CD1c-positive myeloid dendritic cell (primary cell): ENCODE measurements around the gene AGBL3.
"Not testable (repeated sequence)": the region's sequence is repeated elsewhere in the genome, so short reads cannot be mapped to it uniquely, and the experiment has no call there.

Source experiments
- DNase-seq: peaks from one replicate; pipeline ENCODE4 v3.0.0-alpha.2; 2016; ENCODE audit errors: extremely low spot score

AGBL3 gene

GRCh38 chr7:134963036-134963435 is 23.3 kb upstream of the AGBL3 start:
- no peak for DNase-seq

- DNase-seq = no peak
These were observed 19.6 kb upstream of the AGBL3 start for GRCh38 chr7:134966691-134967090.

GRCh38 chr7:134968110-134968509 is 18.2 kb upstream of the AGBL3 start:
- no peak for DNase-seq

GRCh38 chr7:134981645-134982044 is 4.7 kb upstream of the AGBL3 start:
- not testable (repeated sequence) for DNase-seq

- no peak for DNase-seq
These were observed 380 bp upstream of the AGBL3 start for GRCh38 chr7:134985894-134986362.

GRCh38 chr7:134988161-134988560 is 1.9 kb downstream of the AGBL3 start:
- DNase-seq = no peak

- no peak for DNase-seq
These were observed 5.4 kb downstream of the AGBL3 start for GRCh38 chr7:134991469-134992339.

- peak; percentile 22 for DNase-seq
These were observed 6.4 kb downstream of the AGBL3 start for GRCh38 chr7:134992626-134993179.

- DNase-seq = no peak
These were observed 7.7 kb downstream of the AGBL3 start for GRCh38 chr7:134993877-134994456.

GRCh38 chr7:134995239-134996096 is 9.2 kb downstream of the AGBL3 start:
- no peak for DNase-seq

- DNase-seq = no peak
These were observed 9.8 kb downstream of the AGBL3 start for GRCh38 chr7:134996097-134996550.

GRCh38 chr7:134997214-134997885 is 11.0 kb downstream of the AGBL3 start:
- DNase-seq = no peak

GRCh38 chr7:134999136-134999535 is 12.8 kb downstream of the AGBL3 start:
- DNase-seq = no peak

- DNase-seq = no peak
These were observed 15.3 kb downstream of the AGBL3 start for GRCh38 chr7:135001390-135002165.

- DNase-seq = no peak
These were observed 25.9 kb downstream of the AGBL3 start for GRCh38 chr7:135012229-135012628.

GRCh38 chr7:135023622-135024021 is 37.3 kb downstream of the AGBL3 start:
- DNase-seq = no peak

GRCh38 chr7:135035252-135035651 is 48.9 kb downstream of the AGBL3 start:
- DNase-seq = no peak

GRCh38 chr7:135067017-135067416 is 80.7 kb downstream of the AGBL3 start:
- not testable (repeated sequence) for DNase-seq

GRCh38 chr7:135074096-135074495 is 87.8 kb downstream of the AGBL3 start:
- no peak for DNase-seq

- no peak for DNase-seq
These were observed 88.2 kb downstream of the AGBL3 start for GRCh38 chr7:135074531-135074930.
